Left ventricle myocardium inferior (tissue), 1 donor: ENCODE data around the gene PTPRT. TPM values are rescaled to one million over a fixed set of nuclear protein-coding genes. Genes with fewer than 3 reads are reported as not detected.

Experiments used
- DNase-seq: peaks from one replicate; pipeline ENCODE4 v3.0.0-alpha.2; 2020
- H3K27ac ChIP-seq: fragments of 200-600 bp; replicated peaks from 2 replicates; pipeline ENCODE4 v1.8.0; 2021
- H3K27me3 ChIP-seq: fragments of 200-600 bp; 2 replicates; pipeline ENCODE4 v1.8.0; 2021; ENCODE audit warnings: low read depth
- H3K36me3 ChIP-seq: fragments of 200-600 bp; 2 replicates; pipeline ENCODE4 v1.8.0; 2021
- H3K4me1 ChIP-seq: fragments of 200-600 bp; 2 replicates; pipeline ENCODE4 v1.8.0; 2021
- H3K4me3 ChIP-seq: fragments of 200-600 bp; 2 replicates; pipeline ENCODE4 v1.8.0; 2021; ENCODE audit warnings: mild to moderate bottlenecking, moderate library complexity
- H3K9me3 ChIP-seq: fragments of 200-600 bp; replicated peaks from 2 replicates; pipeline ENCODE4 v1.8.0; 2021
- CTCF ChIP-seq: fragments of 200-600 bp; IDR thresholded peaks from 2 replicates; pipeline ENCODE4 v1.8.0; 2021; ENCODE audit warnings: antibody characterized with exemption, mild to moderate bottlenecking, borderline replicate concordance
- intact Hi-C: fragments of 100-400 bp; cut with micrococcal nuclease; formaldehyde crosslinking; loops from one replicate; pipeline ENCODE4 v1.11.0; 2022
- total RNA-seq: library from RNA; stranded (reverse); fragmentation: NEBNext Ultra II Directional; extraction: Animal tissue kit (Norgen Biotek cat#: 25700); gene quantifications from one replicate; pipeline ENCODE4 v1.2.1, GENCODE V29; 2021
- donor health status: DM: no; HTN: yes; CAD: no; lungs with severe emphysema.

Gene PTPRT
- total RNA-seq, 1 donor from 2014 or later, result 0.08 TPM

- Histone ChIP-seq H3K27ac (no peak overlapping the region), H3K9me3 (peaks cover 5% of the 10 kb centered on the region), H3K4me3 (no peak overlapping the region), H3K36me3 (no peaks in the 10 kb centered on the region), H3K4me1 (no peaks in the 10 kb centered on the region), H3K27me3 (peaks cover 21% of the 10 kb centered on the region)
- DNase-seq, result no peak
- intact Hi-C loops, result no loop called here
- no peak for TF ChIP-seq CTCF
Observed at GRCh38 chr20:42754706-42755105, 435.0 kb downstream of the PTPRT start.

- H3K4me1 ChIP-seq, result no peaks in the 10 kb centered on the region
- DNase-seq, result no peak
- intact Hi-C loops, result no loop called here
- no peak for TF ChIP-seq CTCF
- no peak overlapping the region for H3K27ac ChIP-seq
- no peaks in the 10 kb centered on the region for H3K36me3 ChIP-seq
- H3K9me3 ChIP-seq, result no peaks in the 10 kb centered on the region
- H3K4me3 ChIP-seq, result no peak overlapping the region
- H3K27me3 ChIP-seq, result peaks cover 21% of the 10 kb centered on the region
Observed at GRCh38 chr20:42752620-42753019, 437.1 kb downstream of the PTPRT start.

- DNase-seq, result no peak
- TF ChIP-seq CTCF, result no peak
- Histone ChIP-seq H3K4me3 (no peak overlapping the region), H3K36me3 (no peaks in the 10 kb centered on the region), H3K4me1 (no peaks in the 10 kb centered on the region), H3K27ac (no peak overlapping the region), H3K27me3 (peaks cover 20% of the 10 kb centered on the region), H3K9me3 (peaks cover 3% of the 10 kb centered on the region)
- intact Hi-C loops, result no loop called here
Observed at GRCh38 chr20:42749556-42749955, 440.1 kb downstream of the PTPRT start.

GRCh38 chr20:42747765-42748411 lies 441.8 kb downstream of the PTPRT start:
- peaks cover 19% of the 10 kb centered on the region for H3K9me3 ChIP-seq
- no peaks in the 10 kb centered on the region for H3K36me3 ChIP-seq
- no peak for DNase-seq
- intact Hi-C loops, result no loop called here
- peaks cover 3% of the 10 kb centered on the region for H3K27me3 ChIP-seq
- H3K4me1 ChIP-seq, result no peaks in the 10 kb centered on the region
- no peak overlapping the region for H3K27ac ChIP-seq
- TF ChIP-seq CTCF, result no peak
- no peak overlapping the region for H3K4me3 ChIP-seq

- peaks cover 33% of the 10 kb centered on the region for H3K9me3 ChIP-seq
- H3K27me3 ChIP-seq, result no peaks in the 10 kb centered on the region
- H3K27ac ChIP-seq, result no peak overlapping the region
- no peak for TF ChIP-seq CTCF
- no peak overlapping the region for H3K4me3 ChIP-seq
- intact Hi-C loops, result no loop called here
- no peaks in the 10 kb centered on the region for H3K36me3 ChIP-seq
- DNase-seq, result no peak
- H3K4me1 ChIP-seq, result no peaks in the 10 kb centered on the region
Observed at GRCh38 chr20:42744756-42745465, 444.8 kb downstream of the PTPRT start.
